ENCODE results near the gene M6PR.
"Not testable (repeated sequence)": the region's sequence is repeated elsewhere in the genome, so short reads cannot be mapped to it uniquely, and the experiment has no call there.

- not testable (repeated sequence) for TF ChIP-seq CTCF (conservative IDR thresholded peaks at IDR 0.05; ENCODE audit: low read depth, low read length); EZH2 (IDR thresholded peaks at IDR 0.05; ENCODE audit: low read length, unreplicated experiment)
Observed at GRCh38 chr12:8934080-8934479, 15.4 kb downstream of the M6PR start.
